Measurements from ENCODE around the gene NOVA2. TPM values are rescaled to one million over a fixed set of nuclear protein-coding genes. Genes with fewer than 3 reads are reported as not detected.

NOVA2 gene
- polyA plus RNA-seq, 1 of the 3 experiments (the other 2 are of a cell fraction) = 1.9 TPM

DNA sequence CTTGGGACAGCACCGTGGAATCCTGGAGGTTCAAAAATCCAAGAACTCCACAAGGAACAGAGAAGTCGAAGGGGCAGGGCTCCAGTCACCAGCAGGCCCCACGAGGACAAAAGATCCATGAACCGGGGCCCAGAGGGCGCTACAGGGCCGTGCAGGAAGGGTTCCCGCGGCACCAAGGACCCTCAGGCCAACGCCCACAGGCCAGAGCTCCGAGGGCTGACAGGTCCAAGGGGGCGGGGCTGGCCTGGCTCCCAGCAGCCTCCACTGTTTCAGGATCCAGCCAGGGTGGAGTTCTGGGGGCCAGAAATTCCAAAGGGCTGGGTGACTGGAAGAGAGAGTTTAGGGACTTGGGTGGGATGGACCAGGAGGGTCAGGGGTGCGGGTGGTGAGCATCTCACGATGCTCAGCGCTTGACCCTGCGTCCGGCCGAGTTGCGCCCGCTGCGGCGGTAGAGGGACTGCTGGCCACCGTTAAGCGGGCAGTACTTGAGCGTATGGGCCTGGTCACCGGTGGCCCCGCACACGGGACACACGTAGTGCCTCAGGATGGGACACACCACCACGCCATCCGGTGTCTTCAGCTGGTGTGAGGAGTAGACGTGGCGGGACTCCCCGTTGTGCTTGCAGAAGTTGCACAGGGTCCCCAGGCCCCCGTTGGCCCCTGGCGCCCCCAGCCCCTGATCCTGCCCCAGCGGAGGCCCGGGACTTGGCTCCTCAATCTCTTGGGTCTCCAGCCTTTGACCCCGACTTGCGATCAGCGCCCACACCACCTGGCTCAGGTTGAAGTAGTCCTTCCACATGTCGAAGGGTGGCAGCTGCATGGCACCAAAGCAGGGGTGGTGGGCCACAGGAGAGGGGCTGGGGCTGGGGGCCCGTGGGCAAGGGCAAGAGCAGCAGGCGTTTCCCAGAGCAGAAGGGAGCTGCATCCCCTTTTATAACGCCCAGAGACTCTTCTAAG, 59.5 kb downstream of the NOVA2 start, which contains the start of gene NANOS2:
Gene NANOS2 (minus strand): TSS at position 905 of the 957 bp plus-strand sequence. CDS start 85 bp downstream, at position 820.
- H3K4me1 ChIP-seq (ENCODE audit: control insufficient read depth in 1 of 2, insufficient read depth in 2 of 2, low read depth in 1 of 2, low read length in 1 of 2) = no peaks in the 10 kb centered on the region
- DNase-seq = no peak
- ChIA-PET CTCF (interaction anchor here (1.1 kb wide), 1 partner anchor 11 kb away, joined by 3 read pairs; no protein-coding TSS in a partner anchor), POLR2A (no interaction called here)
- H3K27ac ChIP-seq (ENCODE audit: low read depth in 2 of 2, low read length in 1 of 2) = no peak within 1 kb of the TSS
- no peaks in the 10 kb centered on the region for H3K9me3 ChIP-seq
- no peaks in the 10 kb centered on the region for H3K27me3 ChIP-seq (ENCODE audit: insufficient read depth)
- H3K79me2 ChIP-seq (ENCODE audit: insufficient read depth) = no peaks in the 10 kb centered on the region
- H3F3A ChIP-seq (replicated peaks; ENCODE audit: insufficient read depth) = peaks cover 4% of the 10 kb centered on the region
- no peak within 1 kb of the TSS for H3K9ac ChIP-seq
- H2AFZ ChIP-seq (ENCODE audit: low read depth) = no peak within 1 kb of the TSS
- 59% methylated on average over 36 of the region's 44 CpGs for WGBS (ENCODE audit: low lambda C conversion rate)
- H3K4me2 ChIP-seq = no peak within 1 kb of the TSS
- H3K4me3 ChIP-seq (ENCODE audit: low read depth in 2 of 2, low read length in 1 of 2) = no peak within 1 kb of the TSS
- TF ChIP-seq MEF2A (IDR thresholded peaks at IDR 0.05; ENCODE audit: borderline replicate concordance, low read depth) (no peak), MXI1 (IDR thresholded peaks at IDR 0.05; ENCODE audit: low read depth, low read length) (no peak), CHD2 (IDR thresholded peaks at IDR 0.05; ENCODE audit: low read length, partially characterized antibody) (no peak), RAD21 (IDR thresholded peaks at IDR 0.05; ENCODE audit: low read length) (peak; percentile 24)
- TF ChIP-seq, protein P1, sequence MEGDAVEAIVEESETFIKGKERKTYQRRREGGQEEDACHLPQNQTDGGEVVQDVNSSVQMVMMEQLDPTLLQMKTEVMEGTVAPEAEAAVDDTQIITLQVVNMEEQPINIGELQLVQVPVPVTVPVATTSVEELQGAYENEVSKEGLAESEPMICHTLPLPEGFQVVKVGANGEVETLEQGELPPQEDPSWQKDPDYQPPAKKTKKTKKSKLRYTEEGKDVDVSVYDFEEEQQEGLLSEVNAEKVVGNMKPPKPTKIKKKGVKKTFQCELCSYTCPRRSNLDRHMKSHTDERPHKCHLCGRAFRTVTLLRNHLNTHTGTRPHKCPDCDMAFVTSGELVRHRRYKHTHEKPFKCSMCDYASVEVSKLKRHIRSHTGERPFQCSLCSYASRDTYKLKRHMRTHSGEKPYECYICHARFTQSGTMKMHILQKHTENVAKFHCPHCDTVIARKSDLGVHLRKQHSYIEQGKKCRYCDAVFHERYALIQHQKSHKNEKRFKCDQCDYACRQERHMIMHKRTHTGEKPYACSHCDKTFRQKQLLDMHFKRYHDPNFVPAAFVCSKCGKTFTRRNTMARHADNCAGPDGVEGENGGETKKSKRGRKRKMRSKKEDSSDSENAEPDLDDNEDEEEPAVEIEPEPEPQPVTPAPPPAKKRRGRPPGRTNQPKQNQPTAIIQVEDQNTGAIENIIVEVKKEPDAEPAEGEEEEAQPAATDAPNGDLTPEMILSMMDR (IDR thresholded peaks at IDR 0.05) = peak; percentile 29
- H3K36me3 ChIP-seq (replicated peaks in 1 of 2; ENCODE audit: control insufficient read depth in 1 of 2, insufficient read depth in 2 of 2, low read length in 1 of 2) = no peaks in the 10 kb centered on the region
- H4K20me1 ChIP-seq (ENCODE audit: insufficient read depth) = no peaks in the 10 kb centered on the region
- H3K9me2 ChIP-seq = no peaks in the 10 kb centered on the region

DNA sequence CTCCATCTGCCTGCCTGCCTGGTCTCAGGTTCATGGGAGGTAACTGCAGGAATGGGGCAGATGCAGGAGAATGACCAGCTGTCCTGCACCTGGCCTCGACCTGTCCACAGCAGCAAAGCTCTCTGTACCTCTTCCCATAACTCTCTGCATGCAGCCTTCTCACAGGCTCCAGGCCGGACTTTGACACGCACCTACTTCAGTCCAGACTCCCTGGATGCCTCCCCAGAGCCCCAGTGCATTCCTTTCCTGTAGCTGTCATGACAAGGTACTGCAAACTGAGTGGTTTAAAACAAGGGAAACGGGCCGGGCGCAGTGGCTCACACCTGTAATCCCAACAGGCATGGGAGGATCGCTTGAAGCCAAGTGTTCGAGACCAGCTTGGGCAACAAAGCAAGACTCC, 62.4 kb downstream of the NOVA2 start:
- DNase-seq = no peak
- Histone ChIP-seq H3K4me1 (ENCODE audit: control insufficient read depth in 1 of 2, insufficient read depth in 2 of 2, low read depth in 1 of 2, low read length in 1 of 2) (no peaks in the 10 kb centered on the region), H2AFZ (ENCODE audit: low read depth) (no peak overlapping the region), H4K20me1 (ENCODE audit: insufficient read depth) (no peaks in the 10 kb centered on the region), H3K4me2 (no peak overlapping the region), H3F3A (replicated peaks; ENCODE audit: insufficient read depth) (no peaks in the 10 kb centered on the region), H3K79me2 (ENCODE audit: insufficient read depth) (no peaks in the 10 kb centered on the region), H3K9me2 (no peaks in the 10 kb centered on the region), H3K36me3 (replicated peaks in 1 of 2; ENCODE audit: control insufficient read depth in 1 of 2, insufficient read depth in 2 of 2, low read length in 1 of 2) (no peaks in the 10 kb centered on the region), H3K9me3 (no peaks in the 10 kb centered on the region), H3K9ac (no peak overlapping the region), H3K4me3 (ENCODE audit: low read depth in 2 of 2, low read length in 1 of 2) (no peak overlapping the region), H3K27me3 (ENCODE audit: insufficient read depth) (no peaks in the 10 kb centered on the region), H3K27ac (ENCODE audit: low read depth in 2 of 2, low read length in 1 of 2) (no peak overlapping the region)
- POLR2A ChIA-PET = no interaction called here
- WGBS (ENCODE audit: low lambda C conversion rate) = 67% methylated on average over 8 of the region's 8 CpGs
- TF ChIP-seq SIN3A (IDR thresholded peaks at IDR 0.05; ENCODE audit: borderline replicate concordance, low read depth, low read length) (no peak), FOXM1 (IDR thresholded peaks at IDR 0.05; ENCODE audit: low read depth) (no peak), YY1 (IDR thresholded peaks at IDR 0.05; ENCODE audit: low read depth) (no peak), RAD21 (IDR thresholded peaks at IDR 0.05; ENCODE audit: low read length) (no peak), RFX5 (IDR thresholded peaks at IDR 0.05; ENCODE audit: low read length) (no peak), TAF1 (IDR thresholded peaks at IDR 0.05; ENCODE audit: borderline replicate concordance, low read depth, low read length) (no peak), ELF1 (IDR thresholded peaks at IDR 0.05) (no peak), EP300 (IDR thresholded peaks at IDR 0.05; ENCODE audit: borderline replicate concordance in 1 of 2, low read depth in 1 of 2, low read length in 1 of 2) (no peak), TCF12 (IDR thresholded peaks at IDR 0.05) (no peak), TEAD4 (IDR thresholded peaks at IDR 0.05; ENCODE audit: borderline replicate concordance, insufficient read depth) (no peak)
- TF ChIP-seq, protein P2, sequence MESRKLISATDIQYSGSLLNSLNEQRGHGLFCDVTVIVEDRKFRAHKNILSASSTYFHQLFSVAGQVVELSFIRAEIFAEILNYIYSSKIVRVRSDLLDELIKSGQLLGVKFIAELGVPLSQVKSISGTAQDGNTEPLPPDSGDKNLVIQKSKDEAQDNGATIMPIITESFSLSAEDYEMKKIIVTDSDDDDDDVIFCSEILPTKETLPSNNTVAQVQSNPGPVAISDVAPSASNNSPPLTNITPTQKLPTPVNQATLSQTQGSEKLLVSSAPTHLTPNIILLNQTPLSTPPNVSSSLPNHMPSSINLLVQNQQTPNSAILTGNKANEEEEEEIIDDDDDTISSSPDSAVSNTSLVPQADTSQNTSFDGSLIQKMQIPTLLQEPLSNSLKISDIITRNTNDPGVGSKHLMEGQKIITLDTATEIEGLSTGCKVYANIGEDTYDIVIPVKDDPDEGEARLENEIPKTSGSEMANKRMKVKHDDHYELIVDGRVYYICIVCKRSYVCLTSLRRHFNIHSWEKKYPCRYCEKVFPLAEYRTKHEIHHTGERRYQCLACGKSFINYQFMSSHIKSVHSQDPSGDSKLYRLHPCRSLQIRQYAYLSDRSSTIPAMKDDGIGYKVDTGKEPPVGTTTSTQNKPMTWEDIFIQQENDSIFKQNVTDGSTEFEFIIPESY (IDR thresholded peaks at IDR 0.05; ENCODE audit: borderline replicate concordance, low read depth) = no peak
- TF ChIP-seq, protein P3, sequence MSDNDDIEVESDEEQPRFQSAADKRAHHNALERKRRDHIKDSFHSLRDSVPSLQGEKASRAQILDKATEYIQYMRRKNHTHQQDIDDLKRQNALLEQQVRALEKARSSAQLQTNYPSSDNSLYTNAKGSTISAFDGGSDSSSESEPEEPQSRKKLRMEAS (IDR thresholded peaks at IDR 0.05; ENCODE audit: low read depth) = no peak
- CTCF ChIA-PET = interaction anchor here (1.2 kb wide), 1 partner anchor 25 kb away, joined by 3 read pairs; the partner anchor contains the start of gene IRF2BP1
